ENCODE measurements around the gene TRAPPC12.

GRCh38 chr2:3404349-3404894 lies 24.9 kb downstream of the TRAPPC12 start:
- TF ChIP-seq, protein P1, sequence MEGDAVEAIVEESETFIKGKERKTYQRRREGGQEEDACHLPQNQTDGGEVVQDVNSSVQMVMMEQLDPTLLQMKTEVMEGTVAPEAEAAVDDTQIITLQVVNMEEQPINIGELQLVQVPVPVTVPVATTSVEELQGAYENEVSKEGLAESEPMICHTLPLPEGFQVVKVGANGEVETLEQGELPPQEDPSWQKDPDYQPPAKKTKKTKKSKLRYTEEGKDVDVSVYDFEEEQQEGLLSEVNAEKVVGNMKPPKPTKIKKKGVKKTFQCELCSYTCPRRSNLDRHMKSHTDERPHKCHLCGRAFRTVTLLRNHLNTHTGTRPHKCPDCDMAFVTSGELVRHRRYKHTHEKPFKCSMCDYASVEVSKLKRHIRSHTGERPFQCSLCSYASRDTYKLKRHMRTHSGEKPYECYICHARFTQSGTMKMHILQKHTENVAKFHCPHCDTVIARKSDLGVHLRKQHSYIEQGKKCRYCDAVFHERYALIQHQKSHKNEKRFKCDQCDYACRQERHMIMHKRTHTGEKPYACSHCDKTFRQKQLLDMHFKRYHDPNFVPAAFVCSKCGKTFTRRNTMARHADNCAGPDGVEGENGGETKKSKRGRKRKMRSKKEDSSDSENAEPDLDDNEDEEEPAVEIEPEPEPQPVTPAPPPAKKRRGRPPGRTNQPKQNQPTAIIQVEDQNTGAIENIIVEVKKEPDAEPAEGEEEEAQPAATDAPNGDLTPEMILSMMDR (IDR thresholded peaks at IDR 0.05), result no peak
- no peak for TF ChIP-seq POLR2AphosphoS5 (IDR thresholded peaks at IDR 0.05; ENCODE audit: insufficient read depth in 1 of 2, low read depth in 1 of 2)

Data from vagina (tissue), 2 donors.